ENCODE results near the gene TSPYL6.
"Not testable (repeated sequence)": the region's sequence is repeated elsewhere in the genome, so short reads cannot be mapped to it uniquely, and the experiment has no call there.

TSPYL6 gene

DNA sequence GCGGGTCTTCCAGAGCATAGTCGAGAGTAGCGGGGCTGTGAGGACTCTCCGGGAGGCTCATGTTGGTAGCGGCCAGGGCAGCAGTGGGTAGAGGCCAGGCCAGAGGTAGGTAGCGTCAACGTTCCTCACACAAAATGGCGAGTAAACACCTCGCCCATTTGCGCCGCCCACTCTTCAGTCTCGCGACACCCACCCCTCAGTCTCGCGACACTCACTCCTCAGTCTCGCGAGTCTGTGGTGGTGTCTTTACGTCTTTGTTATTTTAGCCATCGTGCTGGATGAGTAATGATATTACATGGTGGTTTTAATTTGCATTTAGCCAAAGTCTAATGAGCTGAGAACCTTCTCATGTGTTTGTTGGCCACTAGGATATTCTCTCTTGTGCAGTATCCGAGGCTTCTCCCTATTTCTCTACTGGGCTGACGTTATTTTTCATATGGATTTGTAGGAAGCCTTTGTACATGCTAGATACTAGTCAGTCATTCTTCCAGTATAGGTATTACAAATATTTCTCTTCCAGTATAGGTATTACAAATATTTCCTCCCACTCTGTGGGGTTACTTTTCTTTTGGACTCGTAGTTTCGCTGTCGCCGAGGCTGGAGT is at the start of gene TSPYL6:
Gene TSPYL6, minus strand, starts transcription at position 139 of the 604 bp plus-strand sequence. Its CDS starts 78 bp downstream, at position 61.
- no peak for DNase-seq

DNA sequence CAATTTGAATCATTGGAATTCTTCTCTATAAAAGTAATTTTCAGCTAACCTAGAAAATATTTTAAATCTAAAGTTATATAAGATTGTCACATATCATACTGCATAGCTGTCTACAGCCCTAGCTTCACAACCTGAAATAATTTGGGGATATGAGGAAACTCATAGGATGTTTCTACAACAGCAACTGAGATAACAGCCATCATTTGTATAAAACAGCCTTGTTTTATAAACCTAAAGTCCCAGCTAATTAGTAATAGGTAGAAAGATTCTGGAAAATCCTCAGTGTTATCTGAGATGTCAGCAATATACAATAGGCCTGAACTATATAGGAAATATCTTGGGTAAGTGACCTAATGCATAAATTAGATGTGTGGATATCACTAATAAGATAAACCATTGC is 47.6 kb upstream of the TSPYL6 start:
- no peak for DNase-seq

DNA sequence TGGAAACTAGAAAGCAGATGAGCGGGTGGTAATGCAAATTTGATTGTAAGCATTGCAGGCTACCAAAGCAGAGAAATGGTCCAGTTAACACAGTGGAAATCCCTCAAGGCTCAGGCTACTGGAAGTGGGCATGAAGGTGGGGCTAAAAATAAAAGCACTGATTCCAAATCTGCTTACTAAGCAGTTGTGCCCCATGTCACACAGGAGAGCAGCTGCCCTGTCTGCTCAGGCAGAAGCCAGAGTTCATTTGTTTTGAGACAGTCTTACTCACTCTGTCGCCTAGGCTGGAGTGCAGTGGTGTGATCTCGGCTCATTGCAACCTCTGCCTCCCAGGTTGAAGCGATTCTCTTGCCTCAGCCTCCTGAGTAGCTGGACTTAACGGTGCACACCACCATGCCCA is 42.5 kb upstream of the TSPYL6 start:
- DNase-seq = no peak

DNA sequence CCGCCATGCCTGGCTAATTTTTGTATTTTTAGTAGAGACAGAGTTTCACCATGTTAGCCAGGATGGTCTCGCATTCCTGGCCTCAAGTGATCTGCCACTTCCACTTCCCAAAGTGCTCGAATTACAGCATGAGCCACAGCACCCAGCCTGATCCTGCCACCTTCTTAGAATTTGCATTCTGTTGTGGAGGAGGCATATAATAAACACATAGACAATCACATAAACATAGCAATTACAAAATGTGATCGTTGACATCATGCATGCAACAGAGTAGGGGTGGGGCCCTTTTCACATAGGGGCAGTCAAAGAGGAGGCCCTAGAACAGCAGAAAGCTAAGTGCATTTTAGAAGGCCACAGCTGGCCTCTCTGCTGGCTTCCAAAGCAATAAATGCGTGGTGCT is 39.9 kb upstream of the TSPYL6 start:
- no peak for DNase-seq

DNA sequence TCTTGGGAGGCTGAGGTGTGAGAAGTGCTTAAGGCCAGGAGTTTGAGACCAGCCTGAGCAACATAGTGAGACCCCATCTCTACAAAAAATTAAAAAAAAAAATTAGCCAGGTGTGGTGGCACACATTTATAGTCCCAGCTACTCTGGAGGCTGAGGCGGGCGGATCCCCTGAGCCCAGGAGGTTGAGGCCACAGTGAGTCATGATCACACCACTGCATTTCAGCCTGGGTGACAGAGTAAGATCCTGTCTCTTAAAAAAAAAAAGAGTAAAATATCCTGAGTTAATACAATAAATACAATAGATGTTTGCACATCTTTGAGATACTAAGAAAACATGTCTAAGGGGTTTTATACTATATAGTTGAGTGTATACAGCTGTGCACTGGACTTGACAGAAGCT is 38.6 kb upstream of the TSPYL6 start:
- not testable (repeated sequence) for DNase-seq

DNA sequence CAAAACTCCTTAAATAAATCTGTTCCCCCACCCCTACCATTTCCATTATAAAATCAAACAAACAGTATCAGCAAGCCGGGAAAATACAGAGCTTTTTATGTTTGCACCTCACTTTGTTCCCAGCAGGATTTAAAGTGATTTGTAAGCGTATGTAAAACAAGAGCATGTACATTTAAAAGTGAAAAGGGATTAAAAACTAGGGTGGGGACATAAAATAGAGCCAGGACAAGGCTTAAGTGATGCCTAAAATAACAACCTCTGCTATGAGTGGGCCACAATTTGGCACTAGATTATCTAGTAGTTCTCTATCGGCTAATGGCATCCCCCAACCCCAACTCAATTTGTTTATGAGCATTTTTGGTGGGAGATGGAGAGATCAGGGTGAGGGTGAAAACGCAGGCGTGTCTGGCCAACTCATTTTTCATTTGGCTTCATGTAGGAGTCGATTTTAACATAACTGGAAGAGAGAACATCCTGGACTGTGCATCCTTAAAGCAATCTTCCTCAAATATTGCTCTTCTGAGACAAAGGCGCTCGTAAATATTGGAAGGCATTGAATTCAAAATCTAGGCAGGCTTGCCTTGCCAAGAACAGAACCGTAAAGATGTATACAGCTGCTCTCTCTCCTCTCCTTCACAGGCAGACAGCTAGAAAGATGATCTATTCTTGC is 34.5 kb upstream of the TSPYL6 start:
- no peak for DNase-seq

DNA sequence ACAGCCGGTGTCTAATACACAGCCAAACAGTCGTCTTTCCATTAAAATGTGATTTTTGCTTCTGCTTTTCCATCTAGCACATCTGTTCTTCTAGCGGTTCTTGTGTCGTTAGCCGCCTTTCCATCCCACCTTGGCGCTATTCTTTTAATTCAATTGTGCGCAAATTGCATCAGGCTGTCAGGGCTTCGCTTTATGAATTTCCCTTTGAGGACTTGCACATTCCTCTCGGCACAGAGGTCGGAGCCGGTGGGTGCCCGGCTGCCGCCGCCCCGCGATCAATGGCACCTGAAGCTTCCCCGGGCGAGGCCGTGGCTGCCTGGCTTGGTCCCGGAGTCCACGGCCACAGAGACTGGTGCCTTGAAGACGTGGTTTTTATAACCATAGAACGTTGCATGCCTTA is 33.9 kb upstream of the TSPYL6 start:
- no peak for DNase-seq

DNA sequence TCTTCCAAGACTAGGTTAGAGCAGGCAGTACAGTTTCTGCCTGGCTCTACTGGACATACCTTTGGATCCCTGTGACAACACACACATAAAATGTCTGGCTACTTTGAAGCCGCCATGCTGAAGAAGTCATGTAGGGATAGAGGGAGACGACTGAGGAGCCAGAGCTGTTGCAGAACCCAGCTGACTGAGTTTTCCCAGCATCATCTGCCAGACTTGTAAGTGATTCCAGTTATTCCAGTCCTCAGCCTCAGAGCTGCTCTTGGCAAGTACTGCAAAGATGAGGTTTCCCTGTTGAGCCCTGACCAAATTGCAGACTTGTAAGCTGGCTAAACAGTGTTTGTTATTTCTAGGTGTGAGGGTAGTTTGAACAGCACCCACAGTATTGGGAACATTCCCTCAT is 31.5 kb upstream of the TSPYL6 start:
- DNase-seq = no peak

DNA sequence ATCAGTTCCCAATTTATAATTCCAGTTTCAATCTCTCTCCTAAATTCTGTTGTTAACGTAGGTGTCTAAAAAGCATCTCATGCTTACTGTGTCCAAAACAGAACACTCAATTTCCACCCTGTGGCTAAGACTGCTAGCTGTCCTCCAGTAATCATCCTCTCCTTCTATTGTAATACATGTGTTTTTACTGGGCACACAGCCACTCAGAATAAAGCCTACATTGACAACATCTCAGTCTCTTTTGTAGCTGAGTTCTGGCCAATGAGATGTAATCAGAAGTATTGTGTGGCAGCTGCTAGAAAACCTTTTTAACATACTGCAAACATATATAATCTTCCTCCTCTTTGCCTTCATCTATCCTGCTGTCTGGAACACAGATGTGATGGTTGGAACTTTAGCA is 29.4 kb upstream of the TSPYL6 start:
- no peak for DNase-seq

DNA sequence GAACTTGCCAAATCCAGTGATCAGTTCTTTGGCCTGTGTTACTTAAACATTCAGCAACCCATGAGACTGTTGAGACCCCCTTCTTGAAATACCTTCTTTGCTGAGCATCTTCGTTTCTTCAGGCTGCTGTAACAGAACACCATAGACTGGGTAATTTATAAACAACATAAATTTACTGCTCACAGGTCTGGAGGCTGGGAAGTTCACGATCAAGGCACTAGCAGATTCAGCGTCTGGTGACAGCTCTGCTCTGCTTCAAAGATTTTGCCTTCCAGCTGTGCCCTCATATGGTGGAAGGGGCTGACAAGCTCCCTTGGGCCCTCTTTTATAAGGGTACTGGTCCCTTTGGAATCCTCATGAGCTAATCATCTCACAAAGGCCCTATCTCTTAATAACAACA is 28.8 kb upstream of the TSPYL6 start:
- no peak for DNase-seq

DNA sequence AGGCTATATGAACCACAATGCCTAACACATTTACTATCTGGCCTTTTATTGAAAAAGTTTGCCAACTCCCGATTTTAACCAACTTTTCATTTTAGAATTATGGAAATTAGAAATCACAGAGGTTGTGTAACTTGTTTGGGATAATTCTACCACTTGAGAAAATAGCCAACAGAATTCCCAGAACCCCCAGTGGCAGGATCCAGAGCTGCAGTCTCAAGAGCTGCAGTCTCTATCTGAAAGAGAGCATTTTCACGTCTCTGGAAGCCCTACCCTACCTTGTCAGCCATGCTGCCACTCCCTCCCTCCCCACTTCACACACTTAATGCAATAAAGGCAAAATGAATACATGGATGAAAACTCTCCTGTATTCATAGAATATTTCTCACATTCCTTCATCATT is 23.4 kb upstream of the TSPYL6 start:
- DNase-seq = no peak

DNA sequence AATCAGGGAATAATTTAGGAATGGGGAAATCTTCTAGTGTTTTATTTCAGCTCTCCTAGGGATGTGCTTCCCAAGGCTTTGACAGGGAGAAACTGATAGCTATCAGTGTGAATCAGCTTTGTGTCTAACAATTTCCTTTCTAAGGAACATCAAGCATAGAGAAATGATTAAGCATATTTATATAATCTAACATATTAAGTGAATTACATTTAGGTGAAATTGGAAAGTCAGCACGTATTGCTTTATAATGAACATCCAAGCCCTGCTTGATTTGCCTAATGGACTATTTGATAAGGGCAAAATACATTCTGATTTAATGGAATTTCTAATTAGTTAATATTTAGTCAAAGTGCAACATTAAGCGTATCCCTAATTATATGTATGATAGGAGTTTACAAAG is 19.5 kb upstream of the TSPYL6 start:
- DNase-seq = no peak

DNA sequence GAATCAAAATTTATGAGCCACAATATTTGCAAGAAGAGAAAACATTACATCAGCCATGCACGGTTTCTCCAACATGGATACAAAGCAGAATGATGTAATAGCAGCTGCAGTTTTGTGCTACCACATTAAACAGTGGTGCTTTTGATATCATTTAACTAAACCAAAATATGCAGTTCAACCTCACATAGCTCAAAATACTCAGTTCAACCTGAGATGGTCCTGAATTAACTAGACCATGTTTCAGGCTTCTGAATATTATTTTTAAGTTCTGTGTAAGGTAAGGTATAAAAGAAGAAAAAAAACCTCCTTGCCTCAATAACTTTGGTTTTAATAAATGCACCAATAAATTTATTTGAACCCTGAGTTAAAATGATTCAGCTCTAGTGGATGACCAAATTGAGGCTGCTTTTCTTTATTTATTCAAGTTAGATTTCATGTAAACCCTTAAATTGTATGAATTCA is 18.8 kb upstream of the TSPYL6 start:
- no peak for DNase-seq

DNA sequence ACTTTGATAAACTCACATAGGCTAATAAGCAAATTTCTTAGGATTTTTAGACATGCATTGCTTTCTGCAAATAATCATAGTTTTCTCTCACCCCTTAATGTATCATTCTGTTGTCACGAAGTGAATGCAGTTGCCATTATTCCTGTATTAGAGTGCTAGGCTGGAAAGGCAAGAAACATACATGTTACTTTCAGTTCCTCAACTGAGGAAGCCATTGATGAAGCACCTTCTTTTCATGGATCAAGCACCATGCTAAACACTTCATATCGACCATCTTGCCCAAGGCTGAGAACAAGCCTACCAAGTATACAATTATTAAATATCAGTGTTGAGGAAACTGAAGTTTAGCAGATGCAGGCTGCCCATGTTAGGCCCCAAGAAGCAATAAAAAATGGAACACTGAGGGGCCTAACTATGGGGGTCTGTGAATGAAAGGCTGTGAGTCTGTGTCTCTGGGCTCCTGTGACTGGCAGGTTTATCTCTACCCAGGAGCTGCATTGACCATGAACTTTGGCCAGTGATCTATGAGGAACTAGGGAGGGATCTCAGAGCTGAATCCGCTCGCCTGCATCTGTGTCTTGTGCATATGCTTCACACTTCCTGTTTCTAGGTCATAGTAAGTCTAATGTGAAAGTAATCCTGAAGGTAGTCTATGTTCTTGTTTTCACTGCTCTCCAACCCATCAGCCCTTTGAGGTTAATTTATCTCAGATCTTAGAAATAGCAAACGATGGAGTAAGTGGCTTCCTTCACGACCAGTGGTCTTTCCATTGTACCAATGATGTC is 16.0 kb upstream of the TSPYL6 start:
- DNase-seq = no peak

DNA sequence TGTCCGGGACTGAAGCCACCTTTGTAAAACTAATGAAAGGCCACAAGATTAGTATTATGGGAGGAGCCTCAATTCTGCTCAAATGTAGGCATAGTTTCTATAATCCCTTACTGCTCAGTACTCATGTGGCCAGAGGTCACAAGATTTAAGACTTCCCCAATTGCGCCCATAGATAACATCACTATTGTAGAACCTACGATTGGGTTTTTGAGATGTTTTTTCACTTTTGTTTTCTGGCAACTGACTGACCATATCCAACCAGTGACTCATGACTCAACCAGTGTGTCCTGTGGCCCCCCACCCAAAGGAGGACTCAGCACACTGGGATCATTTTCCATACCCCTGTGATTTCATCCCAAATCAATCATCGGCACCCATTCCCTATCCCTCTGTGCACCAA is 15.2 kb upstream of the TSPYL6 start:
- no peak for DNase-seq

DNA sequence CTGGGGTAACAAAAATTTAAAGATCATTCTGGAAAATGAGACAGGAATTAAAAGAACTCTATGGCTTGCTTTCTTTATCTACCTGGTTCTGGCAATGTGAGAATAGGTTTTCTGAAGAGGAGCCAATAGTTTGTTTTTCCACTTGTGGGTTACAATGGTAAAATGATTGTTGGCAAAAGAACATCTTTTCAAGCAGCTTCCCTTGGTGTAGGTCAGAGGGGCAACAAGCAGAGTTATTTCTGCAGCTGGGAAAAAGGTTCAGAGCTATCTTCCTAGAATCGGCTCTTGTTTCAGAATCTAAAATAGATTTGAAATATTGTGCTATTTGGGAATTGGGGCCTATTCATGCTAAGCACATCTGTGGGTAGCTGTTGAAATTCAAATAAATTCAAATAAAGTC is 11.5 kb upstream of the TSPYL6 start:
- no peak for DNase-seq

DNA sequence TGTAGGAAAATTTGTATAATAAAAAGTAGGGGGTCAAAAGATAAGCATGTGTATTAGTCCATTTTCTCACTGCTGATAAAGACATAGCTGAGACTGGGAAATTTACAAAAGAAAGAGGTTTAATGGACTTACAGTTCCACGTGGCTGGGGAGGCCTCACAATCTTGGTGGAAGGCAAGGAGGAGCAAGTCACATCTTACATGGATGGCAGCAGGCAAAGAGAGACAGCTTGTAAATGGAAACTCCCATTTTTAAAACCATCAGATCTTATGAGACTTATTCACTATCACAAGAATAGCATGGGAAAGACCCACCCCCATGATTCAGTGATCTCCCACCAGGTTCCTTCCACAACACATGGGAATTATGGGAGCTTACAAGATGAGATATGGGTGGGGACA is 9.1 kb upstream of the TSPYL6 start:
- not testable (repeated sequence) for DNase-seq

DNA sequence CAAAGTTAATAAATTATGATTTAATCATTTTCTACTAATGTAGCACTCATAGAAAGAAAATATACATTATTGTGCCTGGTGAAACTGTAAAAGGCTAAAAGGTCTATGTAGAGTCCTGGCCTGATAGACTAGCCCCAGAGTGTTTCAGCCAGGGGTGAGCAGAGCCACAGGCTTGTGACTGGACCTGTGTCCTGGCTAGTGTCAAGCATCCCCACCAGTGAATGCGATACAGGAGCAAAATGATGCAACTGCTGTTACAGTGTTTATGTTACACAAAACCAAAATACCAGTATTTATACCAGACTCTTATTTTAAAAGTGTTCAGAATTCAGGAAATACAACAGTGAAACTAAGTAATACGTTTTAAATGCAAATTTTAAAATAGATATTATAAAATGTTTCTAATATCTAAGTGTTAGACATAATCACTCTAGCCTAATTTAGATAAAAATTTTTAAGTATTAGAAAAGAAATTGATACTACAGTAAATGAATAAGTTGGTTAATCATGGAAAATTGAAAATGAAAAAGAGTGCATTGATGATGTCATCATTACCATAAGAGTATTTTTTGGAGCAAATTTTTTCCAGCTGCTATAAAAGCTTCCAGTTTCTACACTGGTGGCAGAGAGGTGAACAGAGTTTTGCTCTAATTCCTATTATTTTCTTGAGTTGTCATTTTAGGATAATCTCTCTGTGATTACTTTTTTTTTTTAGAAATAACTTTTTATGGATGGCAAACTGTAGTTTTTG is 6.2 kb upstream of the TSPYL6 start:
- no peak for DNase-seq

DNA sequence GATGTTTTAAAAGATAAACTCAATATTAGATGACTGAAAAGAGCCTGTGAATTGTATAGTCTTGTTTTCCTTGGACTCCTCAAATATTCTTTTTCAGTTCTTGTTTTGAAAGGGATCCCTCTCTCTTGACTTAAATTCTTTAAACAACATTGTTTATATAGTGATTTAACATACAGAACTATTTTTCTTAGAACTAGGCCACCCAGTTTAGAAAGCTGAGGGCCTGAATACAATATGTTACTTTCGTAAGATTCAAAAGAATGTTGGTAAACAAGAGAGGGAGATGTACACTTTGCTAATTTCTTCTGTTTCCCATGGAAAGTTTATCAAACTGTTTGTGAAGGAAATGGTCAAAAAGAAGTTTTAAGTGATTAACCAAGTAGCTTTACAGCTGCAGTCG is 5.5 kb upstream of the TSPYL6 start:
- DNase-seq = no peak

DNA sequence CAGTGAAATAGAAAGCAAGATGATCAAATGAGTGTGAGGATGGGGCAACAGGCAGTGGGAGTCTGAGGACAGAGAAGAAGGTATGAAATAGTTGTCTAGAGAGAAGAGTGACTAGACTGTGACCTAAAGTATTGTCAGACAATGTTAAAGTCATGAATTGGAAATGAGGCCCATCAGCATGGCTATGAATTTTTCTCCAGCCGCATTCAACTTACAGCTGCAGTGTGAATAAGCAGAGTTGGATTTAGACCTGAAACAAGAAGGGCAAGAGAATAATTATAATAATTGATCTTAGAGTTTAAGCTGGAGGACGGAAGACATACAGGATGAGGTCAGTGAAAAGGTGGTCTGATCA is 4.2 kb upstream of the TSPYL6 start:
- no peak for DNase-seq

DNA sequence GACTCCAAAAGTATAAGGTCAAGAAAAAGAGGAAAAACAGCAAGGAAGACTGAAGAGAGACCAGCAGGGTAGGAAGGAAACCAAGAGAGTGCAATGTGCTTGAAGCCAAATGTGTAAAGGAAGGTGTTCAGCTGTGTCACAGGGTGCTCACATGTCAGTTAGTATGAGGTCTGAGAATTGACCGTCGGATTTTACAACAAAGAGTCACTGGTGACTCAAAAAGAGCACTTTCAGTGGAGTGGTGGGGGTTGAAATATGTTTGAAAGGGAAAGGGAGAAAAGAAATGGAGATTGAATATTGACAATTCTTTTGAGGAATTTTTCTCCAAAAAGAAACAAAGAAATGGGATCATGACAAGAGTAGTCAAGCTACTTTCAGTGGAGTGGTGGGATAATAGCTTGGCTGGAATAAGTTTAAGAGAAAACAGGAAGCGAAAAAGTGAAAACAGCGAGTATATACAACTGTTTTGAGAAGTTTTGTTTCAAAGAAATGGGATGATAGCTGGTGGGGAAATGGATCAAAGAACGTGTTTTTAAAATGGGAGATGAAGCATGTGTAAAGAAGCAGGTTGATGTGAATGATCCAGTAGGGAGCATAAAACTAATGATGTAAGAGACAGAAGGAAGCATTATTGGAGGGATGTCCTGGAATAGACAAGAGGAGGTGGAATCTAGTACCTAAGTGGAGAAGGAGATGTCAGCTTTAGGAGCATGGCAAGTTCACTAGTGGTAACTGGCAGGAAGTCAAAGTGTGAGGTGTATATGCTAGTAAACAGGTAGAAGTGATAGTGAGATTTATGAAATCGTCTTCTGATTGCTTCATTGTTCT is 3.6 kb upstream of the TSPYL6 start:
- DNase-seq = no peak

DNA sequence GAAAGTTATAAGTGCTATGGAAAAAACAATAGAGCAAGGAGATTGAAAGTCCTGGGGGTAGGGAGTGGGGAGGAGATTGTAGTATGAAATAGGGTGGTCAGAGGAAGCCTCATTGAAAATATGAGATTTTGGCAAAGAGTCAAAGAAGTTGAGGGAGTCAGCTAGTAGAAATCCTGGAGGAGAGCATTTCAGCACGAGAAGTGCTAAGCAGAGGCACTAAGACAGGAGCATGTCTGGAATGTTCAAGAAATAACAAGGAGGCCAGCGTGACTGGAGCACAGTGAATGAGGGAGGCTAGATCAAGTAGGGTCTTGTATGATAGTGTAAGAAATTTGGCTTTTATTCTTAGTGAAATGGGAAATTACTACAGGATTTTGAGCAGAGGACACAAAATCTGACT is 2.1 kb upstream of the TSPYL6 start:
- no peak for DNase-seq

Data from NCI-H187 (cell line).